ENCODE measurements around the gene CNPY4. TPM values are rescaled to one million over a fixed set of nuclear protein-coding genes. Genes with fewer than 3 reads are reported as not detected.

Gene CNPY4
- total and polyA plus RNA-seq, 10 of the 15 experiments (the other 5 are each of a cell fraction or from before 2014, with no cell fraction given), result 2.5 to 9.2 (median 6.8) TPM

- Histone ChIP-seq H4K20me1 (ENCODE audit: control insufficient read depth, insufficient read depth) (peaks cover 3% of the 10 kb centered on the region; the same call in 1 of the 2 replicates), H3K4me2 (ENCODE audit: control insufficient read depth, insufficient read depth) (no peak overlapping the region), H2AFZ (ENCODE audit: control insufficient read depth, low read depth, low read length) (no peak overlapping the region), H3K4me1 (ENCODE audit: control insufficient read depth, insufficient read depth, low read length) (peaks cover 5% of the 10 kb centered on the region), H3K27me3 (replicated peaks in 1 of 2; ENCODE audit: control insufficient read depth in 2 of 2, insufficient read depth in 2 of 2, low read length in 1 of 2) (no peaks in the 10 kb centered on the region), H3K9ac (ENCODE audit: control insufficient read depth, insufficient read depth, low read length) (no peak overlapping the region), H3K9me3 (replicated peaks; ENCODE audit: control insufficient read depth, insufficient read depth, low read length) (no peaks in the 10 kb centered on the region), H3K27ac (ENCODE audit: control insufficient read depth, insufficient read depth) (no peak overlapping the region), H3K36me3 (ENCODE audit: control insufficient read depth in 2 of 2, insufficient read depth in 2 of 2, low read length in 1 of 2) (peaks cover 41 to 53% of the 10 kb centered on the region in 2 experiments), H3K79me2 (ENCODE audit: control insufficient read depth, insufficient read depth, low read length) (peaks cover 10% of the 10 kb centered on the region), H3K4me3 (no peak overlapping the region)
- BruUV-seq (replicated peaks), result TSS peak; percentile 50
- TF ChIP-seq NR2F1 (conservative IDR thresholded peaks at IDR 0.05) (no peak), SREBF2 (IDR thresholded peaks at IDR 0.05; ENCODE audit: low read length) (no peak), MTA3 (IDR thresholded peaks at IDR 0.05; ENCODE audit: borderline replicate concordance, low read length) (no peak), ETV6 (conservative IDR thresholded peaks at IDR 0.05 in 1 of 2, IDR thresholded peaks at IDR 0.05 in 1 of 2; ENCODE audit: borderline replicate concordance in 1 of 2, low read depth in 1 of 2) (no peak), FOS (IDR thresholded peaks at IDR 0.05; ENCODE audit: borderline replicate concordance, extremely low read depth, insufficient read length) (no peak), ZNF217 (IDR thresholded peaks at IDR 0.05) (no peak), MEF2A (IDR thresholded peaks at IDR 0.05; ENCODE audit: insufficient read depth, low read depth, low read length) (no peak), BMI1 (IDR thresholded peaks at IDR 0.05; ENCODE audit: borderline replicate concordance) (no peak), ZNF687 (IDR thresholded peaks at IDR 0.05) (no peak)
- TF ChIP-seq, protein P1, sequence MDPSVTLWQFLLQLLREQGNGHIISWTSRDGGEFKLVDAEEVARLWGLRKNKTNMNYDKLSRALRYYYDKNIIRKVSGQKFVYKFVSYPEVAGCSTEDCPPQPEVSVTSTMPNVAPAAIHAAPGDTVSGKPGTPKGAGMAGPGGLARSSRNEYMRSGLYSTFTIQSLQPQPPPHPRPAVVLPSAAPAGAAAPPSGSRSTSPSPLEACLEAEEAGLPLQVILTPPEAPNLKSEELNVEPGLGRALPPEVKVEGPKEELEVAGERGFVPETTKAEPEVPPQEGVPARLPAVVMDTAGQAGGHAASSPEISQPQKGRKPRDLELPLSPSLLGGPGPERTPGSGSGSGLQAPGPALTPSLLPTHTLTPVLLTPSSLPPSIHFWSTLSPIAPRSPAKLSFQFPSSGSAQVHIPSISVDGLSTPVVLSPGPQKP (IDR thresholded peaks at IDR 0.05; ENCODE audit: low read depth, low read length), result no peak
- TF ChIP-seq, protein P2, sequence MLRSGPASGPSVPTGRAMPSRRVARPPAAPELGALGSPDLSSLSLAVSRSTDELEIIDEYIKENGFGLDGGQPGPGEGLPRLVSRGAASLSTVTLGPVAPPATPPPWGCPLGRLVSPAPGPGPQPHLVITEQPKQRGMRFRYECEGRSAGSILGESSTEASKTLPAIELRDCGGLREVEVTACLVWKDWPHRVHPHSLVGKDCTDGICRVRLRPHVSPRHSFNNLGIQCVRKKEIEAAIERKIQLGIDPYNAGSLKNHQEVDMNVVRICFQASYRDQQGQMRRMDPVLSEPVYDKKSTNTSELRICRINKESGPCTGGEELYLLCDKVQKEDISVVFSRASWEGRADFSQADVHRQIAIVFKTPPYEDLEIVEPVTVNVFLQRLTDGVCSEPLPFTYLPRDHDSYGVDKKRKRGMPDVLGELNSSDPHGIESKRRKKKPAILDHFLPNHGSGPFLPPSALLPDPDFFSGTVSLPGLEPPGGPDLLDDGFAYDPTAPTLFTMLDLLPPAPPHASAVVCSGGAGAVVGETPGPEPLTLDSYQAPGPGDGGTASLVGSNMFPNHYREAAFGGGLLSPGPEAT (IDR thresholded peaks at IDR 0.05; ENCODE audit: low read depth), result no peak
- TF ChIP-seq, protein P3, sequence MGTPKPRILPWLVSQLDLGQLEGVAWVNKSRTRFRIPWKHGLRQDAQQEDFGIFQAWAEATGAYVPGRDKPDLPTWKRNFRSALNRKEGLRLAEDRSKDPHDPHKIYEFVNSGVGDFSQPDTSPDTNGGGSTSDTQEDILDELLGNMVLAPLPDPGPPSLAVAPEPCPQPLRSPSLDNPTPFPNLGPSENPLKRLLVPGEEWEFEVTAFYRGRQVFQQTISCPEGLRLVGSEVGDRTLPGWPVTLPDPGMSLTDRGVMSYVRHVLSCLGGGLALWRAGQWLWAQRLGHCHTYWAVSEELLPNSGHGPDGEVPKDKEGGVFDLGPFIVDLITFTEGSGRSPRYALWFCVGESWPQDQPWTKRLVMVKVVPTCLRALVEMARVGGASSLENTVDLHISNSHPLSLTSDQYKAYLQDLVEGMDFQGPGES (IDR thresholded peaks at IDR 0.05), result no peak
- ChIA-PET POLR2A (no interaction called here), CTCF (no interaction called here), SMC1A (ENCODE audit: uncharacterized antibody, unreplicated experiment) (no interaction called here), RAD21 (ENCODE audit: unreplicated experiment) (no interaction called here)
- ATAC-seq, result no peak
- DNase-seq (ENCODE audit: low read depth, low spot score), result no peak
- in situ Hi-C loops (cut with MboI) (no loop called here), intact Hi-C loops (cut with micrococcal nuclease; ENCODE audit: unreplicated experiment) (no loop called here)
- no peak for FAIRE-seq
- WGBS (ENCODE audit: insufficient coverage, insufficient replicate concordance, low lambda C conversion rate, missing lambda C conversion rate), result 71% methylated on average over 8 of the region's 8 CpGs
These were observed 26.4 kb upstream of the CNPY4 start for GRCh38 chr7:100093054-100093453.

All from GM12878 (cell line).